ENCODE data around the gene EFCAB8. TPM values are rescaled to one million over a fixed set of nuclear protein-coding genes. Genes with fewer than 3 reads are reported as not detected.

Gene EFCAB8
- polyA plus RNA-seq, 1 experiment: not detected

- CTCF ChIA-PET: no interaction called here
- DNase-seq (ENCODE audit: low read depth, low spot score): no peak
- Histone ChIP-seq H3K27me3 (ENCODE audit: control insufficient read depth, insufficient read depth, low read length) (peaks cover 3% of the 10 kb centered on the region), H3K27ac (ENCODE audit: low read depth, low read length) (no peak overlapping the region), H3K4me3 (ENCODE audit: low read depth, low read length) (no peak overlapping the region), H3K9me3 (ENCODE audit: control insufficient read depth, insufficient read depth, low read length) (no peaks in the 10 kb centered on the region)
- no peak for TF ChIP-seq CTCF (IDR thresholded peaks at IDR 0.05; ENCODE audit: low read depth, low read length)
- POLR2A ChIA-PET: no interaction called here
Observed at GRCh38 chr20:32983459-32984112, 124.9 kb downstream of the EFCAB8 start.

GRCh38 chr20:32984196-32984595 is 125.5 kb downstream of the EFCAB8 start:
- H3K27me3 ChIP-seq (ENCODE audit: control insufficient read depth, insufficient read depth, low read length): peaks cover 3% of the 10 kb centered on the region
- no peak for DNase-seq (ENCODE audit: low read depth, low spot score)
- no peak for TF ChIP-seq CTCF (IDR thresholded peaks at IDR 0.05; ENCODE audit: low read depth, low read length)
- ChIA-PET POLR2A (no interaction called here), CTCF (no interaction called here)
- no peak overlapping the region for H3K4me3 ChIP-seq (ENCODE audit: low read depth, low read length)
- H3K27ac ChIP-seq (ENCODE audit: low read depth, low read length): no peak overlapping the region
- H3K9me3 ChIP-seq (ENCODE audit: control insufficient read depth, insufficient read depth, low read length): no peaks in the 10 kb centered on the region

- no peaks in the 10 kb centered on the region for H3K27me3 ChIP-seq (ENCODE audit: control insufficient read depth, insufficient read depth, low read length)
- no peak for TF ChIP-seq CTCF (IDR thresholded peaks at IDR 0.05; ENCODE audit: low read depth, low read length)
- ChIA-PET POLR2A (no interaction called here), CTCF (no interaction called here)
- H3K27ac ChIP-seq (ENCODE audit: low read depth, low read length): no peak overlapping the region
- H3K4me3 ChIP-seq (ENCODE audit: low read depth, low read length): no peak overlapping the region
- H3K9me3 ChIP-seq (ENCODE audit: control insufficient read depth, insufficient read depth, low read length): no peaks in the 10 kb centered on the region
- DNase-seq (ENCODE audit: low read depth, low spot score): no peak
Observed at GRCh38 chr20:32984631-32985354, 126.1 kb downstream of the EFCAB8 start.

- TF ChIP-seq CTCF (IDR thresholded peaks at IDR 0.05; ENCODE audit: low read depth, low read length): no peak
- ChIA-PET CTCF (no interaction called here), POLR2A (no interaction called here)
Observed at GRCh38 chr20:32985596-32985995, 126.9 kb downstream of the EFCAB8 start.

GRCh38 chr20:32986331-32986966 is 127.7 kb downstream of the EFCAB8 start:
- no peak for TF ChIP-seq CTCF (IDR thresholded peaks at IDR 0.05; ENCODE audit: low read depth, low read length)
- CTCF ChIA-PET: no interaction called here

More at GRCh38 chr20:32985596-32985995, 126.9 kb downstream of the EFCAB8 start:
- DNase-seq (ENCODE audit: low read depth, low spot score): no peak
- Histone ChIP-seq H3K27me3 (ENCODE audit: control insufficient read depth, insufficient read depth, low read length) (no peaks in the 10 kb centered on the region), H3K9me3 (ENCODE audit: control insufficient read depth, insufficient read depth, low read length) (no peaks in the 10 kb centered on the region), H3K4me3 (ENCODE audit: low read depth, low read length) (no peak overlapping the region), H3K27ac (ENCODE audit: low read depth, low read length) (no peak overlapping the region)

More at GRCh38 chr20:32986331-32986966, 127.7 kb downstream of the EFCAB8 start:
- no peaks in the 10 kb centered on the region for H3K9me3 ChIP-seq (ENCODE audit: control insufficient read depth, insufficient read depth, low read length)
- H3K27me3 ChIP-seq (ENCODE audit: control insufficient read depth, insufficient read depth, low read length): peaks cover under 1% of the 10 kb centered on the region
- DNase-seq (ENCODE audit: low read depth, low spot score): no peak
- H3K4me3 ChIP-seq (ENCODE audit: low read depth, low read length): no peak overlapping the region
- POLR2A ChIA-PET: no interaction called here
- H3K27ac ChIP-seq (ENCODE audit: low read depth, low read length): no peak overlapping the region

All from AG04450 (cell line).